ENCODE data around the gene RTL3. TPM values are rescaled to one million over a fixed set of nuclear protein-coding genes. Genes with fewer than 3 reads are reported as not detected.

RTL3 gene
- total and polyA plus RNA-seq, 2 experiments from 2014 or later = not detected

GRCh38 chrX:78658414-78658813, 714 bp downstream of the RTL3 start:
- Mint-ChIP-seq H3K36me3 (ENCODE audit: low read depth) (no peaks in the 10 kb centered on the region), H3K4me3 (no peak overlapping the region), H3K27ac (no peak overlapping the region), H3K4me1 (no peaks in the 10 kb centered on the region), H3K27me3 (ENCODE audit: insufficient read depth, low read depth, poor library complexity) (no peaks in the 10 kb centered on the region), H3K9me3 (no peaks in the 10 kb centered on the region)
- Histone ChIP-seq H3F3A (replicated peaks; ENCODE audit: low read depth) (no peaks in the 10 kb centered on the region), H3K9me2 (ENCODE audit: insufficient read depth) (no peaks in the 10 kb centered on the region), H3K79me2 (replicated peaks; ENCODE audit: insufficient read depth) (no peaks in the 10 kb centered on the region), H3K4me2 (no peak overlapping the region), H2AFZ (no peak overlapping the region), H4K20me1 (replicated peaks; ENCODE audit: insufficient read depth) (no peaks in the 10 kb centered on the region), H3K36me3 (ENCODE audit: insufficient read depth) (no peaks in the 10 kb centered on the region), H3K4me1 (ENCODE audit: insufficient read depth) (no peaks in the 10 kb centered on the region), H3K27me3 (ENCODE audit: insufficient read depth) (no peaks in the 10 kb centered on the region), H3K4me3 (no peak overlapping the region), H3K27ac (ENCODE audit: low read depth) (no peak overlapping the region)
- no peak for DNase-seq (ENCODE audit: low spot score)
- no peak for TF ChIP-seq POLR2AphosphoS5 (IDR thresholded peaks at IDR 0.05; ENCODE audit: low read depth)
- TF ChIP-seq STAT1 (IDR thresholded peaks at IDR 0.05; ENCODE audit: unreplicated experiment) = no peak
- no peak for TF ChIP-seq EZH2phosphoT487 (IDR thresholded peaks at IDR 0.05; ENCODE audit: unreplicated experiment)
- no peak for TF ChIP-seq ETS1 (IDR thresholded peaks at IDR 0.05)
- no peak for TF ChIP-seq EZH2 (IDR thresholded peaks at IDR 0.05; ENCODE audit: low read depth, unreplicated experiment)
- TF ChIP-seq CTCF (conservative IDR thresholded peaks at IDR 0.05; ENCODE audit: low read depth in 2 of 2) = no peak
- TF ChIP-seq NANOG (IDR thresholded peaks at IDR 0.05; ENCODE audit: borderline replicate concordance) = no peak
- no peak for TF ChIP-seq ZNF114 (CRISPR knock-in tag; IDR thresholded peaks at IDR 0.05)
- no peak for TF ChIP-seq CREB1 (CRISPR knock-in tag; IDR thresholded peaks at IDR 0.05; ENCODE audit: low read depth)
- TF ChIP-seq REST (IDR thresholded peaks at IDR 0.05; ENCODE audit: unreplicated experiment) = no peak
- TF ChIP-seq ZNF462 (CRISPR knock-in tag; IDR thresholded peaks at IDR 0.05) = no peak
- TF ChIP-seq JUNB (IDR thresholded peaks at IDR 0.05; ENCODE audit: unreplicated experiment) = no peak
- no peak for TF ChIP-seq ZNF331 (CRISPR knock-in tag; IDR thresholded peaks at IDR 0.05; ENCODE audit: low read depth)
- ATAC-seq = no peak

Data from GM23338 (cell line).